NCI-H2029 treated with DMSO at 0.1 percent for 48 hours (cell line): ENCODE results near the gene HECW1.

Source experiments
- DNase-seq: peaks from one replicate; lab custom pipeline; 2025; lab: John Stamatoyannopoulos, UW

Gene HECW1

DNA sequence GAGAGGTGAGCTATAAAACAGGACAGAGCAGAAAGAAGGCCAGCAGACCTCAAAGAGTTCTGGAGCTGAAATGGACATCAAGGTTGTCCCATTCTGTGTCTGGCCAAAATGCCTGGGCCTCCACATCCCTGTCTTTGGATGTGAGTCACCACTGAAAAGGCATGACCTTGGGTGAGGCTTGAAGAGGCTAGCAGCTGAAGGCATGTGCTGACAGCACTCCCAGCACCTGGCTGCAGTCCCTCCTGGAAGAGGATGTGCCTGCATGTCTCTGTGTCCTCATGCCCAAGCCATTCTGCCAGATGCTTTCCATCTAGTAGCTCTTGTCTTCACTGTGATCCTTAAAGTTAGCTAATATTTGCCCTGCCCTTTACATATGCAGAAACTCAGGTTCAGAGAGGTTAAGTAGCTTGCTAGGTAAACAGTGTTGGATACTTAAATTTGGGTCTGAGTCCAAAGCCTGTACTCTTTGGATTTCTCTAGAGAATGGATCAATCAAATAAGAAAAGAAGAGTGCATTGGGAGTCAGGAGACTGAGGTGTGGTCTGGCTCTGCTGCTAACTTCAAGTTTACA, 35.8 kb downstream of the HECW1 start:
- no peak for DNase-seq

DNA sequence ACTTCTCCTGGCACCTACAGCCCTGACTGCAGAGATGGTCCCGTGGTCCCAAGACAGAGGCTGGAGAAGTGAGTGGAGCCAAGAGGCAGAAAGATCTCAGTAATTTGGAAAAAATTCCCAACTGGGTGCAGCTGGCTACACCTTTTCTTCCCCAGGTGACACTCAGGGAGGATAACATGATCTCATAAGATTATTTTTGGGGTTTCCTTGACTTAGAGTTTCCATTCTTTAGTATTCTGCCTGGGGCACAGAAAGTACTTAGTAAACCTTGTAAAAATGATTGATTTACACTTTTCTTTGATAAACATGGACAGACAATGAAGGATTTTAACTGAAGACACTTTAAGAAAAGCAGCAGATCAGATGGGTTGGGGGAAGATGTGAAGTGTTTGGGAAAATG, 38.6 kb downstream of the HECW1 start:
- no peak for DNase-seq

DNA sequence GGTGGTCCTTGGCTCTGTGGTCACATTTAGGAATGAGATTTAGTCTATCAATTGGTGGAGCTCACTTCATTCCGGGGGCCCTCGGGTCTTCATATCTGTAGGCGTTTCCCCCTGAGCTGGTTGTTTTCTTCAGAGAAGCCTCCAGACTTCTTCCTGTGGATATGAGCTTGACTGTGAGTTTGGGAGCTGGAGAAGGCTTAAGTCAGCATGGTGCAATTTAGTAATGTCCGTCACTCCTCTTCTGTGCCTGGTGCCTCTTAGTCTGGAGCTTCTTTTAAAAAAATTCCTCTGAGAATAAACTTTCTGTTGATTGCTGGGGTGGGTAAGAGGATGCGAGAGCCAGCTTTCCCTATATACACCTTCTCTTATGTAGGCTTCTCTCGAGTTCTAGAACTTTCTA, 40.2 kb downstream of the HECW1 start:
- DNase-seq, result no peak

DNA sequence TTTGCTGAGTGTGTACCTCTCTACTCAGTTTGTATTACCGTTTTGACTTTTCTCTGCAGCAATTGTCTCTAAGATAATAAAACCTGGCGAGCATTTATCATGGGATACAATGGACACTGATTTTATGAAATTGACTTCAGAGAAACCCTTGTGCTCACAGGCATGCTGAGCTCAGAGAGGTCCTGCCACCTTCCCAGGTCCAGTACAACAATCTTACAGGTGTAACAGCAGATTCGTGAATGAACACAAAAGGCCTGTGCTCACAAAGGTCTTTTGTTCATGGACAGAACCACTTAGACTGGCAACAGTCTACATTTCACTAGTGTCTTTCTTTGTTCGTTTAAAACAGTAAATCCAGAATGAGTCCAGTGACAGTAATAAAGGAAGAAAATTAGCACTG, 43.2 kb downstream of the HECW1 start:
- DNase-seq, result no peak

DNA sequence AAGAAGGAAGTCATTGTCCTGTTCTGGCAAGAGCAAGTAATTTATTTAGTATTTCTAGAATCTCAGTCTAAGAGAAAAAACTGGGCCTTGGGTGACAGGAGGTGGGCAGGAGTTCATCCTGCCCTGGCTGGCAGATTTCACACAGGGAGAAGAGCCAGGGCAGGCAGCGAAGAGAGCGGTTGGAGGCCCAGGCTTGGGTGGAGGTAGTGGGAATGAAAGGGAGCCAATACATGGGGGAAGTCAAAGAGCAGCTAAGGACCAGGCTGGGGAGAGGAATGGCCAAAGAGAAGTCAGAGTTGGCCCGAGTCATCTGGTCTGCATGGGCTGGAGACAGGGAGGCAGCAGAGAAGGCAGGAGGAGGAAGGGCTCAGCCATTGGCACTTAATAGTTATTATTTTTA, 51.4 kb downstream of the HECW1 start:
- DNase-seq, result no peak

DNA sequence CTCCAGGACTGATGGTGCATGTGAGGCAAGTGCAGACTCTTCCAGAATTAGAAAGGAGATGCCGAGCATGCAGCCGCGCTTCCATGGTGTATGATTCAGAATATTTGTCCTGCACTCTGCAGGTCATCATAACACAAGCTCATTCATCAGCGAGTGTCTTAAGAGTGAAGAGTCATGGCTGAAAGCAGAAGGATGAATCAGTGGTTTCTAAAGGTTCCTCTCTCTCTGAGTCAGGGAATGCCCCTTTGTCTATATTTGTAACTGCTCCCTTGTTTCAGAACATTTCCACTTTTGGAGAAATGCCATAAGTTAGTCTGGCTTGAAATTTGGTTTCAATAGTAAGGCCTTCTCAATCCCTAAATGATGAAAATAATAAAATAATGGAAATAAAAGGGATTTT, 52.3 kb downstream of the HECW1 start:
- no peak for DNase-seq

DNA sequence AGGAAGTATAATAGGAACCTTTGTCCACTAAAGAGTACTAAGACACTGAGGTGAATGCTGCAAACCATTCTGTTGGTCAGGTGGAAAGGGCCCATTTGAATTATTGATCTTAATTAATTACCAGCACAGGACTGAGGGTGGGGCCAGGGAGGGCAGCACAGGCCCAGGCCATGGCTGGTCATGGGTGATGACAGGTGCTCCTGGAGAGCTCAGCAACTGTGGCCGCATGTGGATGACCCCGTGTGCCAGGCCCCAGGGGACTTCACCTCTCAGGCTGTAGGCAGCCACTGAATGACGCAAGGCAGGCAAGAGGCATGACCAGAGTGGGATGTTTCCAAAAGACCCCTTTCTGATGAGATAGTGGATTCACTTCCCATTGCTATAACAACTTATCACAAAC, 54.2 kb downstream of the HECW1 start:
- no peak for DNase-seq

DNA sequence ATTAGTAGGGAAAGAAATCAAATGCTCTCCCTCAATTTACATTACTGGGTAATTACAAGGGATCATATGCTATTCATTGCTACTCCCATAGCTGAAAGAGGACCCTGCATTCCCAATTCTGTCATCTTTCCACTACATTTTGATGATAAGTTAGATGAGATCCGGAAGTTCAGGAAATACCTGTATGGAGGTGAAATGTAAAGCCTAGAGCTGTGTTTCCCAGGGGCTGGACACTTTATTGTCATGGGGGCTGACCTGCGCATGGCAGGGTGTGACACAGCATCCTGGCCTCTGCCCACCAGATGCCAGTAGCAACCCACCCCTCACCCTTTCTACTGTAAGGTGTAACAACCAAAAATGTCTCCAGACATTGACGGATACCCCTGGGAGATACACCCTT, 56.6 kb downstream of the HECW1 start:
- DNase-seq, result no peak

DNA sequence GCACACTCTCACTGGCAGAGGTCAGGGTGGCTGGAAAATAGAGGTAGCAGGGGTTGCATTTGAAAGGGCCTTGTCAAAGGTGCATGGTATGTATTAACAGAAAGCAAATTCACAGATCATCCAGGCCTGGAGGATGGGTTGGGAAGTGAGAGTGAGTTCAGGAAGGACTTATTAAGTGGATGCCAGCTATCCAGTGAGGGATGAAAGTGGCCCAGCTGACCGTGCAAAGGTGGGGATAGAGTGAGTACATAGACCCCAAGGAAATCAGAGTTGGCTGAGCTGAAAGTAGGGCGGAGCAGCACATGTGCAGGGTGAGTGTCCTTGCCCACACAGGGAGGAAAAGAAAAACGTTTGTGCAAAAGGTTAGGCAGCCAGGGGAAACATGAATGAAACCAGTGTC, 58.1 kb downstream of the HECW1 start:
- DNase-seq, result no peak

DNA sequence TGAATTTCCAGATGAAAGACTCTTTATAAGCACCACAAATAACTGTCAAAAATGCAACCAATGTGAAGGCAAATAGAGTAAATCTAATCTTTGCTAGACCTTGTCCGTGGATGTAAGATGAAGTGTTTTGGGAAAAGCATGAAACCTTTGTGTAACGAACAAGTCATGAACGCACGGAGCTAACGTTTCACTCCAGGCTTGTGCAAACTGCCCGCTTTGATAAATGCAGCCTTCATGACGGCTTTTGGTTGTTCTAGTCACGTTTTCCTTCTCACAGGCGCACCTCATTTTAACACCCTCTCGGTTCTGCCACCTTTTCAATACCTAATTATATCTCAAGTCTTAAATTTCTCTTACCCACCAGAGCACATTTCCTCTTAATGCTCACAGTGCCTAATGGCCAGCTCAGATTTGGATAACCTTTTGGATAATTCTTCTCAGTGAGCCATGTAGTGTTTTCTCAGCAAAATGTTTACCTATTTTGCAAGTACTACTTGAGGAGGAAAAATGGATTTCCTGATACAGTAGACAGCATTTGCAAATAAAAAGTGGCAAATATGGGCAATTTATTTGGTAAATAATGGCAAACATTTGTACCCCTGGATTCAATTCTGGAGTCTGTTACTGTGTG, 63.2 kb downstream of the HECW1 start:
- DNase-seq, result no peak

DNA sequence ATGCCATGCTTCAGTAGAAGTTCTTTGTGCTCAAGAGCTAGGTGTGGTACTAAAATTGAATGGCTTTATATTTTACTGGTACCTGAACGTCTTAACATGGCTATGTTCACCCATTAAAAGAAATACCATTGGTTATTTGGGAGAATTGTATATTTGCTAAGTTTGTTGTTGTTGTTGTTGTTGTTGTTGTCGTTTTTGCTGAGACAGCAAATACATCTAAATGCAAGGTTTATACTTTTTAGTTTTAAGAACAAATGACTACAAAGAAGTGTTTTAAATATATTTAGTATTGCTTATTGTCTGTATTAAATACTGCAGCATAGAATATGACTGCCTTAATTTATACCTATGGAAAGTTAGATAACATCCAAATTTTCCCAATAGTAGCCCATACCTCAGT, 66.9 kb downstream of the HECW1 start:
- DNase-seq, result no peak

DNA sequence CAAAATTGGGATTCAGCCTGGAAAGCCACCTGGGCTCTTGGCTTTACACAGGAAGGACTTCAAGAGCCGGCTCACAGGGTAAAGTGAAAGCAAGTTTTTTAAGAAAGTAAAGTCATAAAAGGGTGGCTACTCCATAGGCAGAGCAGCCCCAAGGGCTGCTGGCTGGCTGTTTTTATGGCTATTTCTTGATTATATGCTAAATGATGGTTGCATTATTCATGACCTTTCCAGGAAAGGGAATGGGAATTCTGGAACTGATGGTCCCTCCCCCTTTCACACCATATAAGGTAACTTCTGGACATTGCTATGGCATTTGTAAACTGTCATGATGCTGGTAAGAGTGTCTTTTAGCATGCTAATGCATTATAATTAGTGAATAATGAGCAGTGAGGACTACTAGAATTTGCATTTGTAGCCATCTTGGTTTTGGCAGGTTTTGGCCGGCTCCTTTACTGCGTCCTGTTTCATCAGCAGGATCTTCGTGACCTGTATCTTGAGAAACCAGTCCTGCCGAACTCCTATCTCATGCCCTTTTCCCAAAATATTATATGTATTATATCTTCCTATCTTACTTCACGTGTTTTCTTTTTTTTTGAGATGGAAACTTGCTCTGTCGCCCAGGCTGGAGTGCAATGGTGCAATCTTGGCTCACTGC, 80.5 kb downstream of the HECW1 start:
- no peak for DNase-seq

DNA sequence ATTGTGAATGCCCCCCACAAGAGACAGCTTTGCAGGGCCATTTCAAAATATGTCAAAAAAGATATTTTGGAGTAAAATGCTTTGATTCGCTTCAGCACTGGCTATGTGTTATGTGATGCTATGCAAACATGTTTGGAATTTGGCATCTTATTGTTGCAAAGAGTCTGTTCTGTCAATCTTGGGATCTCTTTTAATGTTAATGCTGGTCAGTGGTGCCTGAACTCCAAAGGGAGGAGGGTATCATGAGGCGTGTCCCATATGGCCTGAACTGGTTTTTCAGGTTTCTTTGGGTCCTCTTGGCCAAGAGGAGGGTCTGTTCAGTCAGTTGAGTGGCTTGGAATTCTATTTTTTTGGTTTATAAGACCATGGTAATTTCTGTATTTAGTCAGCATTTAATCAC, 81.4 kb downstream of the HECW1 start:
- no peak for DNase-seq

DNA sequence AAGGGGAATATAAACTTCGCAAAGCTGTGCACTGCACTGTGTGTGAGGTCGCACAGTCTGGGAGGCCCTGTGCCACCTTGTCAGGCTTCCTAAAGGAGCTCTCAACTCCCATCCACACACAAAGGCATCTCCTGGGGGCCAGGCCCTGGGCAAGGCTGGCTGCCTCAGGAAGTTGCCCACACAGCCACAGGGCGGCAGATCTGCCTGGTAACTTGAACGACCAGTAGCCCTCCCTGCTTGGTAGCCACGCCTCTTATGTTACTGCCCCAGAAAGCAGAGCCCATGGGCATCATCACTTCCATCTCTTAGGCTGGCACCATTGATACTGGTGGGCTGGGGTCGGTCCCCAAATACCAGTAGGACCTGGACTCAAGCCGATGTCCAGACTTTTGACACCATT, 82.8 kb downstream of the HECW1 start:
- no peak for DNase-seq

DNA sequence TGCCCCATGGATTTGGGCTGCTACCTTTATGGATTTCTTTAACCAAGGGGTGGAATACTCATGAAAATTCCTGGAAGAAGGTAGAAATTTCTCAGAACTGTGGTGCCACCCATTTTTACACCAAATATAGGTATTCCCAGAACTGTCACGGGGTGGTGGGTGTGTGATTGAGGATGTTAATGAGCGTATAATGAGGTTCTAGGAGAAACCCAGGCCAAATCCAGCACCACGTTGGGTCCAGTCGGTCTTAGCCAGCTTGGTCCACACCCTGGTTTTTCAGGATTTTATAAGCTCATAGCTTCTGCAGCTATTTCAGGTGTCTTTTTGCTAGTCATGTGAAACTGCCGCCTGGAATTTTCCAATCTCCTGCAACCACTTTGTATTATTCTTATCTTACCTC, 83.3 kb downstream of the HECW1 start:
- DNase-seq, result no peak

DNA sequence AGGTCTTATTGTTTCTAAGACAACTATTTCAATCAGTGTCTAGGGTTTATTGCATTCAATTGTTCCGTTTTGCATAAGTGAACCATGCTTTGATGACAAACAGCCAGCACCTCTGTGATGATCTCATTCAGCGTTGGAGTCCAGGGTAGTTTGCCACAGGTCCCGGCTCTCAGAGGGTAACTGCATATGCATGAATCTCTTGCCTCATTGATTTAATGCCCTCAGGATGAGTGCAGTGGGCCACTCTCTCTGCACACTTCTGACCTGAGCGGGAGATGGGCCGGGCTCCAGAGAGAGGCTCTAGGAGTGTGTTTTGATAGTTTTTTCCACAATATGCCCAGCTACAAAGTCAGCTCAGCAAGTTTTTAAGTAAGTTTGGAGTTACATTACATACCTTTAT, 83.9 kb downstream of the HECW1 start:
- no peak for DNase-seq

DNA sequence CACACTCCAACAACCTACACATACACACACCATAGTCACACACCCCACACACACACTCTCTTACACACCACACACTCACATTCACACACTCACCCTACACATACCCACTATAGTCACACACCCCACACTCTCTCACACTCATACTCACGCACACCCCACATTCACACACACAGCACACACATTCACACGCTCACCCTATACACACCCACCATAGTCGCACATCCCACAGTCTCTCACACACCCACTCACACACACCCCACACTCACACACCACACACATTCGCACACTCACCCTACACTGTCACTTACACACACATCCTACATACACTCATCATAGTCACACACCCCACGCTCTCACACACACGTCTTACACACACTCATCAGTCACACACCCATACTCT, 85.6 kb downstream of the HECW1 start:
- DNase-seq, result no peak

DNA sequence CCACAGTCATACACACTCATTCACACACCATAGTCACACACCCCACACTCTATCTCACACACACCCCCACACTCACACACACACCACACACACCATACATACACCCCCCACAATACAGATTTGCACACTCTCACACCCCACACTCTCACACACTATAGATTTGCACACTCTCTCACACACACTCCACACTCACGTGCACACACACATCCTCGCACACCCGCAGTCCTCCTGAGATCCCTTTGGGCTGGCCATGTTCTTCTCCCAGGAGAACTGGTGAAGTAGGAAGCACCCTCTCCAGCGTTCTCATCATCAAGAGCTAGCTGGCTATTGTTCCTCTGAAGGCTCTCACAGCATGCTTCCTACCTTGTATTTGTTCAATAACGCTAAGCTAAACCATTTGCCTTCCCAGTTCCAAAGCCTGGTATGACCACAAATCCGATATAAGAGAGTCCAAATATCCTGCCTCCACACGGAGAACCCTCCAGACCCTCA, 86.2 kb downstream of the HECW1 start:
- DNase-seq, result no peak

DNA sequence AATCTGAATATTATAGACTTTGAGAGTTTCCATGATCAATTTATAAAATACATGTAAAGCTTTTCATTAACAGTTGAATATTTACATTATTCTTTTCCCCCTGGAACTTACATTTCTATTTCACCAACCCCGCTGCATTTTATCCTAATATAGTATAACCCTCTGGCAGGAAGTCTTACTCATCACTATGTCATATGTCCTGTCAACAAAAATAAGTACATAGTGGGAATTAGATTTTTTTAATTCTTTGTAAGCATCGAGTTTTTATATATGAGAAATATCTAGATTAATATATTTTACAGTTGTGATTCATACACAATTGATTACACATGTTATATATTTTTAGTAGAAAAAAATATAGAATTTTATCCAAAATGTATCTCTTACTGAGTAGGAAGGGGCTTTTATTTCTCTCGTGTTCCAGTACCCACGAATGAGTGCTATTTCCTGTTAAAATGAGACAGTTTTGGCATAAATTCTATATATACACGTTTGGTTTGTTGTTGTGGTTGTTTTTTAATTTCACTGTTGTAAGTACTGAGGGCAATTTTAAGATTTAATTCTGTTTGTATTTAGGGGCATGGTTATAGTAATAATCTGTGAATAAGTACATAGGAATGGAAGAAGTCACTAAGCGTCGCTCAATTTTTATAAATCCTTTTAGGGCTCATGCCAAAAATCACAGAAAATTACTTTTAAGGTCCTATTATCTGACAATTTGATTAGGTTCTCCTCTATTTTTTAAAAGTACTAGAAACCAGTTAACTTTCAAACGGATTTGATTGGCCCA, 87.1 kb downstream of the HECW1 start:
- no peak for DNase-seq

DNA sequence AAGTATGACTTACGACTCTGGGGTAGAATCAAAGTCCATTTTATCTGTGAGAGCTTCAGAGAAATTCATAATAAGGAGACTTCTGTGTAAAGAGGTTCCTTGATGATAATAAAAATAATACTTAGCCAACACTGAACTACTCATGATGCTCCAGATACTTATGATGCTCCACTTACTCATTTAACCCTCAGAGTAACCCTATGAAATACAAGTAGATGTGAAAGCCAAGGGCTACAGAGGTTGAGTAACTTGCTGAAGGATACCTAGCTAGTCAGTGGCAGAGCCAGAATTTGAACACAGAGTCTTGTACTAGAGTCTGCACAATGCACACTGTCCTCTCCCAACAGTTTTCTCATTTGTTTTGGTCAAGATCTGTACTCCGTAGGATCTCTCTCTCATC, 89.5 kb downstream of the HECW1 start:
- no peak for DNase-seq

DNA sequence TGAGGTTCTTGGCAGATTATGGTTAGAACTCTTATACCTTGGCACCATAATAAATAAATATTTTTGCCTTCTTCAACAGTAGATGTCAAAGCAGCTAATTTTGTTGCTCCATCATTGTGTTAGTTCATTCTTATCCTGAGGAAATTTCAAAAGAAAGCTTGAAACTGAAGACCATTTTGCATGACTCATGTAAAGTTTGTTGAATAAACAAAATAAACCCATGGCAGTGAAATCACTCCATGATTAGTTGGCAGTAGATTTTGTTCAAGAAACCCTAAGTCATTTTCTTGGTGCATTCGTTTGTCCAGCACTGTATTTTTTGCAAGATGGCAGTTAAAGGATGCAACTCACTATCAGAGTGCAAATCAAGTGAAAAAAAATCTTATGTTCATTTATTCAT, 91.6 kb downstream of the HECW1 start:
- no peak for DNase-seq

DNA sequence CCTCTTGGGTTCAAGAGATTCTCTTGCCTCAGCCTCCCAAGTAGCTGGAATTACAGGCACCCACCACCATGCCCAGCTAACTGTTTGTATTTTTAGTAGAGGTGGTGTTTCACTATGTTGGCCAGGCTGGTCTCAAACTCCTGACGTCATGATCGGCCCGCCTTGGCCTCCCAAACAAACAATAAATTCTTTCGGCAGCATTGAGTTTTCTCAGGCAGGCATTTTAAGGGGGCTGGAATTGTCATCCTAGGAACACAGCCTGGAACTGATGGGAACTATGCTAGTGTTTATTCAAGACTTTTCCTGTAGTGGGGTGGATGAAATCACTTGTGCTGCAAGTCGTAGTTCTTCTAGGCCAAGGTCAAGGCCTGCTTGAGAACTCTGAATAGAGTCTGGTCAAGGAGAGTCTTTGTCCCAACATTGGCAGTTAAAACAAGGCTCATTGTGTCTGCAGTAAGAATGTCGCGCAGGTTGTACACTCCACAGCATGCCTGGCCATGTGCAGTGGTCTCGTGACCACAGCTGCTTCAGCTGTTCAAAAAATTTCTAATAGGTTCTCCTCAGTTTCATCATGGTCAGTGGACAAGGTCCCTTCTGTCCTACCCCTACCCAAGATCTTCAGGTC, 92.8 kb downstream of the HECW1 start:
- no peak for DNase-seq

DNA sequence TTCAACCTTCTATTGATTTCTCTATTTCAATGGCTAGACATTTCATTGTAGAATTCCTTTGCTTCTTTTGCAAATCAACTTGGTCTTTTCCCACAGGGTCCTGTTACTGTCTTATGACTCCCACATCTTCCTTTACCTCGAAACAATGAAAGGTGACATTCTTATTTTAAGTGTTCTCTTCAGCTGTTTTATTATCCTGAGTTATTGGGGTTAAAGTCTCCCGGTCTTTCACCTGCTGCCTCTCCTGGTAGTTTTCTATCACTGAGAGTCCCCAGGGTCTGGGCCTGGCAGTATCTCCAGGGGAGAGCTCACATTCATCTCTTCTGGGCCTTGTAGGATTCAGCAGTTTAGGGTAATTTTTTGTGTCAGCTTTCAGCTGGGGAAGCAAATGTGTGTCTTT, 95.8 kb downstream of the HECW1 start:
- DNase-seq, result no peak
